ENCODE results near the gene GRAMD2B. TPM values are rescaled to one million over a fixed set of nuclear protein-coding genes. Genes with fewer than 3 reads are reported as not detected.

Gene GRAMD2B
- total and polyA plus RNA-seq, 3 donors from 2014 or later, result 10.8 to 35.0 (median 23.5) TPM

DNA sequence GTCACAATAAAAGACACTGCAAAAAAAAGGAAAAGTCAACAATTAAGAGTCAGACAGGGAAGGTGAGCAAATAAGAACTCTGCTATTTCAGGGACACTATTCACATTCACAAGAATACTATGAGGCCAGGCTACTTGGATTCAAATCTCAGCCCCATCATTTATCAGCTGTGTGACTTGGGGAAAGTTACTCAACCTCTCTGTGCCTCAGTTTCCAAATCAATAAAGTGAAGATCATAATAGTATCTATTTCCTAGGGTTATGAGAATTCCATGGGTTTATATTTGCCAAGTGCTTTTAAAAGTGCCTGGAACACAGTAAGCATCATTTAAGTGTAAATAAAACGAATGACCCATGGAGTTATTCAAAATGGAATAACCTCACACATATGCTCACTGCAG lies 115.4 kb downstream of the GRAMD2B start:
- Histone ChIP-seq H3K4me1 (peaks cover 6% of the 10 kb centered on the region), H3K9me3 (no peaks in the 10 kb centered on the region), H3K36me3 (ENCODE audit: low read depth, missing control alignments) (no peaks in the 10 kb centered on the region), H3K27me3 (no peaks in the 10 kb centered on the region), H3K27ac (no peak overlapping the region), H3K4me3 (no peak overlapping the region)
- no peak for DNase-seq
- 54 to 62% methylated on average over 1 of the region's 1 CpG for WGBS, 2 donors
- intact Hi-C loops (cut with DNase I; ENCODE audit: low total_unique reads), result no loop called here
- TF ChIP-seq CTCF (IDR thresholded peaks at IDR 0.05) (no peak), POLR2A (IDR thresholded peaks at IDR 0.05) (no peak)

DNA sequence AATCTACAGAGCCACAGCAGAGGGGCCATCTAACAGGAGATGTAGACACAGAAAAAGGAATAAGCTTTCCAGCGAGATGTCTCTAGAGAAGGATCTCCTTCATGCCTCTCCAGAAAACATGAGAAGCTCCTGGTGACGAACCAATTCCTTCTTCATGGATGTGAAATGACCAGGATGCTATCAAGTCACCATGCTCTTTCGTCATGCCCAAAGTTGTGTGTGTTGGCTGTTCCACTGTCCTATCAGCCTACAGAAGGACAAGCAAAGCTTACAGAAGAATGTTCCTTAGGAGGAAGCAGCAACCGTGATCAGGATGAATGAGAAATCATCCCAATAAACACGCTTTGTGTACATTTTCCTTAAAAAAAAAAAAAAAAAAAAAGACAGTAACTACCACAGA lies 117.4 kb downstream of the GRAMD2B start:
- WGBS, 2 donors, result 77 to 85% methylated on average over 5 of the region's 5 CpGs
- no peaks in the 10 kb centered on the region for H3K9me3 ChIP-seq
- no peak overlapping the region for H3K27ac ChIP-seq
- intact Hi-C loops (cut with DNase I; ENCODE audit: low total_unique reads), result loop anchor here (5.0 kb wide), 1 partner anchor 193 kb away; no protein-coding TSS in a partner anchor
- TF ChIP-seq POLR2A (IDR thresholded peaks at IDR 0.05) (no peak), CTCF (IDR thresholded peaks at IDR 0.05) (no peak)
- DNase-seq, result no peak
- H3K4me1 ChIP-seq, result peaks cover 6% of the 10 kb centered on the region
- H3K4me3 ChIP-seq, result no peak overlapping the region
- no peaks in the 10 kb centered on the region for H3K36me3 ChIP-seq (ENCODE audit: low read depth, missing control alignments)
- H3K27me3 ChIP-seq, result no peaks in the 10 kb centered on the region

- intact Hi-C loops (cut with DNase I; ENCODE audit: low total_unique reads), result loop anchor here (5.0 kb wide), 1 partner anchor 195 kb away; no protein-coding TSS in a partner anchor
- 35 to 62% methylated on average over 2 of the region's 2 CpGs for WGBS, 2 donors
- Histone ChIP-seq H3K27ac (no peak overlapping the region), H3K4me1 (peaks cover 6% of the 10 kb centered on the region), H3K27me3 (no peaks in the 10 kb centered on the region), H3K4me3 (no peak overlapping the region), H3K9me3 (no peaks in the 10 kb centered on the region), H3K36me3 (ENCODE audit: low read depth, missing control alignments) (no peaks in the 10 kb centered on the region)
- no peak for DNase-seq
- TF ChIP-seq CTCF (IDR thresholded peaks at IDR 0.05) (no peak), POLR2A (IDR thresholded peaks at IDR 0.05) (no peak)
These were observed 119.2 kb downstream of the GRAMD2B start for GRCh38 chr5:126542441-126542840.

DNA sequence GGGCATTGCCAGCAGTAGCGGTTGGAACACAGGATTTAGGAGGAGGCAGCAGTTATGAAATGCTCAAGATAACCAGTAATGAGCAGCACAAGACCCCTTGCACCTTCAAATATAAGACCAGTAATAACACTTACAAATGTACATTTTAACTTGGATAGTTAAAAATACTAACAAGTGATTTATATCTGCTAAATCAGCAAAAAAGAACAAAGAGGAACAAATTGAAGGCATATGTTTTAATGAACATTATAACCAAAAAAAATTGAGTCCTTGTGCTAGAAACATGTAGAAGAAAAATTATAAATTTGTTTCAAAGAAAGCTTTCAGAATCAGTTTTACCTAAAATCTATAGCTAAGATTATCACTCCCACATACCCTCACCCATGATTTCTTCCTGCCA lies 119.8 kb downstream of the GRAMD2B start:
- H3K27me3 ChIP-seq, result no peaks in the 10 kb centered on the region
- no peaks in the 10 kb centered on the region for H3K36me3 ChIP-seq (ENCODE audit: low read depth, missing control alignments)
- H3K27ac ChIP-seq, result no peak overlapping the region
- intact Hi-C loops (cut with DNase I; ENCODE audit: low total_unique reads), result loop anchor here (5.0 kb wide), 1 partner anchor 196 kb away; no protein-coding TSS in a partner anchor
- H3K4me1 ChIP-seq, result peaks cover 6% of the 10 kb centered on the region
- 75 to 100% methylated on average over 1 of the region's 1 CpG for WGBS, 2 donors
- no peak for TF ChIP-seq POLR2A (IDR thresholded peaks at IDR 0.05)
- TF ChIP-seq CTCF (IDR thresholded peaks at IDR 0.05), result no peak
- DNase-seq, result no peak
- H3K4me3 ChIP-seq, result no peak overlapping the region
- no peaks in the 10 kb centered on the region for H3K9me3 ChIP-seq

DNA sequence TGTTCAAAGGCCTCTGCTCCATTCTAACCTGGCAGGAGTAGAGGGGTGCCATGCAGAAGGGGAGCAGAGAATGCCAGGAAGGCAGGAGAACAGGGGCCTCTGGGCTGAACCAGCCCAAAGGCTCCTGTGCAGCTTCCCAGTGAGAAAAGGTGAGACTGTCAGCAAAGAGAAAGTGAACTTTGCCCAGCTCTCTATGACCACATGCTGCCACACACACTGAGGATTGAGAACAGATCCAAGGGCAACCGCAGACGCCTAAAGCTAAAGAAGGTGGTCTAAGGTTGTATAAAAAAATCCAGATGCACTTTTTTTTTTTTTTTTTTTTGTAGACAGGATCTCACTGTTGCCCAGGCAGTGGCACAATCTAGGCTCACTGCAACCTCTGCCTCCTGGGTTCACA lies 120.5 kb downstream of the GRAMD2B start:
- H3K27me3 ChIP-seq, result no peaks in the 10 kb centered on the region
- H3K27ac ChIP-seq, result no peak overlapping the region
- intact Hi-C loops (cut with DNase I; ENCODE audit: low total_unique reads), result loop anchor here (5.0 kb wide), 1 partner anchor 196 kb away; no protein-coding TSS in a partner anchor
- no peaks in the 10 kb centered on the region for H3K36me3 ChIP-seq (ENCODE audit: low read depth, missing control alignments)
- no peaks in the 10 kb centered on the region for H3K9me3 ChIP-seq
- peaks cover 6% of the 10 kb centered on the region for H3K4me1 ChIP-seq
- no peak for DNase-seq
- TF ChIP-seq POLR2A (IDR thresholded peaks at IDR 0.05), result no peak
- no peak for TF ChIP-seq CTCF (IDR thresholded peaks at IDR 0.05)
- H3K4me3 ChIP-seq, result no peak overlapping the region
- 93 to 97% methylated on average over 2 of the region's 2 CpGs for WGBS, 2 donors
